A549 (cell line): ENCODE data around the gene MRFAP1. TPM values are rescaled to one million over a fixed set of nuclear protein-coding genes. Genes with fewer than 3 reads are reported as not detected.

ENCODE experiments used
- ATAC-seq, 2 experiments: fragments of 200-7000 bp in 1 of 2; fragments of >200 bp in 1 of 2; cut with Nextera tagmentation in 1 of 2; cut with Tn5 transposase in 1 of 2; 3 replicates each; pipeline versions ENCODE4 v1.8.0 to v1.9.1; 2018 to 2020; ENCODE audit warnings: mild to moderate bottlenecking in 1 of 2, moderate library complexity in 1 of 2
- CTCF ChIA-PET: fragments of 300-600 bp; sonication (Branson Sonifier 250); formaldehyde crosslinking; extraction: SDS; loops from one replicate; lab custom pipeline; 2021; ENCODE audit warnings: antibody characterized with exemption, inconsistent platforms; lab: Yijun Ruan, JAX
- POLR2A ChIA-PET: fragments of 350-600 bp; formaldehyde crosslinking; extraction: SDS; loops from one replicate; lab custom pipeline; 2021; ENCODE audit warnings: antibody characterized with exemption, inconsistent platforms; lab: Yijun Ruan, JAX
- DNase-seq, 2 experiments: peaks; one replicate each; pipeline versions ENCODE4 v3.0.0 to v3.0.0-alpha.2; 2011 to 2016; ENCODE audit warnings: low read depth in 1 of 2, low spot score in 1 of 2
- FAIRE-seq: peaks from 2 replicates; lab custom pipeline; 2011; peaks lifted over from hg19 to GRCh38; lab: Jason Lieb, UNC
- H3K27ac ChIP-seq, 2 experiments: fragments of >200 bp; sonication (Bioruptor Twin); formaldehyde crosslinking; 3 replicates each; pipeline ENCODE4 v1.5.1; 2016 to 2017
- H3K4me1 ChIP-seq: fragments of >200 bp; sonication (Bioruptor Twin); formaldehyde crosslinking; 3 replicates; pipeline ENCODE4 v1.6.1; 2016
- H3K4me2 ChIP-seq: fragments of >200 bp; sonication (Bioruptor Twin); formaldehyde crosslinking; 3 replicates; pipeline ENCODE4 v1.6.1; 2016
- H3K4me3 ChIP-seq: fragments of >200 bp; sonication (Bioruptor Twin); formaldehyde crosslinking; 3 replicates; pipeline ENCODE4 v1.5.1; 2016
- H3K9me3 ChIP-seq: fragments of >200 bp; sonication (Bioruptor Twin); formaldehyde crosslinking; 3 replicates; pipeline ENCODE4 v1.6.1; 2016
- EHF ChIP-seq: fragments of 250-450 bp; sonication (Bioruptor Pico); IDR thresholded peaks from 2 replicates; pipeline ENCODE4 v1.5.0; 2020; ENCODE audit warnings: mild to moderate bottlenecking
- EHMT2 ChIP-seq: fragments of 200-600 bp; sonication (generic); IDR thresholded peaks from 2 replicates; pipeline ENCODE4 v1.6.1; 2016; ENCODE audit warnings: antibody characterized with exemption, low read depth, mild to moderate bottlenecking, moderate library complexity
- HDAC2 ChIP-seq: fragments of 200-600 bp; sonication (generic); IDR thresholded peaks from 2 replicates; pipeline ENCODE4 v1.6.1; 2016
- MYC ChIP-seq: IDR thresholded peaks from 2 replicates; pipeline ENCODE4 v1.6.1; 2012; ENCODE audit warnings: mild to moderate bottlenecking, inconsistent platforms, low read length, improper control_type of control experiment, borderline replicate concordance
- NR3C1 ChIP-seq: fragments of >200 bp; sonication (Bioruptor Twin); formaldehyde crosslinking; IDR thresholded peaks from 3 replicates; pipeline ENCODE4 v1.6.1; 2017
- PHF8 ChIP-seq: fragments of 200-600 bp; sonication (generic); IDR thresholded peaks from 2 replicates; pipeline ENCODE4 v1.6.1; 2016; ENCODE audit warnings: low read depth, mild to moderate bottlenecking, antibody characterized with exemption, moderate library complexity, borderline replicate concordance
- RAD21 ChIP-seq, 2 experiments: fragments of >200 bp in 1 of 2; sonication (Bioruptor Twin) in 1 of 2; formaldehyde crosslinking in 1 of 2; IDR thresholded peaks in 1 of 2; conservative IDR thresholded peaks in 1 of 2; 2 replicates in 1 of 2; 3 replicates in 1 of 2; pipeline ENCODE4 v1.6.1; 2012 to 2018; ENCODE audit warnings: inconsistent platforms in 1 of 2
- RFX5 ChIP-seq: fragments of 450-650 bp; IDR thresholded peaks from 2 replicates; pipeline ENCODE4 v1.7.1; 2014; ENCODE audit warnings: antibody characterized with exemption, mild to moderate bottlenecking, moderate library complexity
- SMC3 ChIP-seq: fragments of >200 bp; sonication (Bioruptor Twin); formaldehyde crosslinking; IDR thresholded peaks from 3 replicates; pipeline ENCODE4 v1.6.1; 2018; ENCODE audit warnings: inconsistent platforms
- ZNF302 ChIP-seq: fragments of 250-450 bp; sonication (Bioruptor Pico); IDR thresholded peaks from 2 replicates; pipeline ENCODE4 v1.9.0; 2021; ENCODE audit warnings: inconsistent platforms, mild to moderate bottlenecking, moderate library complexity
- WGBS: methylation state at CpG from one replicate; pipeline ENCODE4 v1.1.6; 2017; ENCODE audit errors: missing lambda C conversion rate; 5-methylcytosine and 5-hydroxymethylcytosine counted together
- polyA plus RNA-seq, 4 experiments: library from polyadenylated mRNA; depleted of rRNA in 3 of 4; stranded (reverse); fragments of >200 nt; fragmentation: RNase III in 1 of 4; extraction: RNeasy Plus Mini Kit Qiagen cat#74134 plus additional on column Dnase treatment in 1 of 4; gene quantifications; 2 replicates in 3 of 4; 3 replicates in 1 of 4; pipeline ENCODE4 v1.2.3, GENCODE V29; 2011 to 2017
- TF ChIP-seq, protein P1 (sequence below): fragments of >200 bp; sonication (Bioruptor Twin); formaldehyde crosslinking; IDR thresholded peaks from 3 replicates; pipeline ENCODE4 v1.5.1; 2016
- TF ChIP-seq, protein P2 (sequence below): fragments of >200 bp; sonication (Bioruptor Twin); formaldehyde crosslinking; IDR thresholded peaks from 2 replicates; pipeline ENCODE4 v1.6.1; 2016
- TF ChIP-seq, protein P3 (sequence below): fragments of 450-650 bp; IDR thresholded peaks from 2 replicates; pipeline ENCODE4 v1.6.1; 2014; ENCODE audit warnings: antibody characterized with exemption

MRFAP1 gene
- polyA plus RNA-seq, 2 of the 4 experiments (the other 2 are of a cell fraction): 272 to 304 TPM

DNA sequence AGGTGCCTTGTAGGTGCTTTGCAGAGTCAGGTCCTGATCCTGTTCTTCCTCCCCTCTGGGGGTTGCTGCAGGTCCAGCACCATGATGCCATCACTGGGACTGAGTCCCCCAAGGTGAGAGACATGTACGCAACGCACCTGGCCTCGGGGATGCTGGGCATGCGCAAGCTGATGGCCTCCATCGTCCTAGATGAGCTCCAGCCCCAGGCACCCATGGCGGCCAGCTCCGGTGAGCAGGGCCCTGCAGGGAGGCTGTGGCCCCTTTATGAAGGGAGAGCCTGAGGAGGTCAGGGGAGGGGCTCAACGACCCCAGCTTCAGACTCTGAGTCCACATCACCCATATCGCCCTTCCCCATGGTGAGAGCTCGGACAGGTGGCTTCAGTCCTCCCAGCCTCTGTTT, 42.4 kb upstream of the MRFAP1 start:
- WGBS: 66% methylated on average over 3 of the region's 10 CpGs
- DNase-seq (no peak), ATAC-seq (no peak), FAIRE-seq (no peak)
- Histone ChIP-seq H3K27ac (no peak overlapping the region), H3K4me3 (no peak overlapping the region), H3K4me1 (no peaks in the 10 kb centered on the region), H3K9me3 (no peaks in the 10 kb centered on the region), H3K4me2 (no peak overlapping the region)
- TF ChIP-seq, protein P1, sequence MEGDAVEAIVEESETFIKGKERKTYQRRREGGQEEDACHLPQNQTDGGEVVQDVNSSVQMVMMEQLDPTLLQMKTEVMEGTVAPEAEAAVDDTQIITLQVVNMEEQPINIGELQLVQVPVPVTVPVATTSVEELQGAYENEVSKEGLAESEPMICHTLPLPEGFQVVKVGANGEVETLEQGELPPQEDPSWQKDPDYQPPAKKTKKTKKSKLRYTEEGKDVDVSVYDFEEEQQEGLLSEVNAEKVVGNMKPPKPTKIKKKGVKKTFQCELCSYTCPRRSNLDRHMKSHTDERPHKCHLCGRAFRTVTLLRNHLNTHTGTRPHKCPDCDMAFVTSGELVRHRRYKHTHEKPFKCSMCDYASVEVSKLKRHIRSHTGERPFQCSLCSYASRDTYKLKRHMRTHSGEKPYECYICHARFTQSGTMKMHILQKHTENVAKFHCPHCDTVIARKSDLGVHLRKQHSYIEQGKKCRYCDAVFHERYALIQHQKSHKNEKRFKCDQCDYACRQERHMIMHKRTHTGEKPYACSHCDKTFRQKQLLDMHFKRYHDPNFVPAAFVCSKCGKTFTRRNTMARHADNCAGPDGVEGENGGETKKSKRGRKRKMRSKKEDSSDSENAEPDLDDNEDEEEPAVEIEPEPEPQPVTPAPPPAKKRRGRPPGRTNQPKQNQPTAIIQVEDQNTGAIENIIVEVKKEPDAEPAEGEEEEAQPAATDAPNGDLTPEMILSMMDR: no peak
- TF ChIP-seq PHF8 (no peak), EHF (CRISPR knock-in tag) (no peak), HDAC2 (no peak)
- POLR2A ChIA-PET: no interaction called here
- CTCF ChIA-PET: interaction anchor here (0.6 to 1.3 kb wide), 2 partner anchors 9 to 31 kb away, joined by 3 to 4 read pairs; no protein-coding TSS in a partner anchor

DNA sequence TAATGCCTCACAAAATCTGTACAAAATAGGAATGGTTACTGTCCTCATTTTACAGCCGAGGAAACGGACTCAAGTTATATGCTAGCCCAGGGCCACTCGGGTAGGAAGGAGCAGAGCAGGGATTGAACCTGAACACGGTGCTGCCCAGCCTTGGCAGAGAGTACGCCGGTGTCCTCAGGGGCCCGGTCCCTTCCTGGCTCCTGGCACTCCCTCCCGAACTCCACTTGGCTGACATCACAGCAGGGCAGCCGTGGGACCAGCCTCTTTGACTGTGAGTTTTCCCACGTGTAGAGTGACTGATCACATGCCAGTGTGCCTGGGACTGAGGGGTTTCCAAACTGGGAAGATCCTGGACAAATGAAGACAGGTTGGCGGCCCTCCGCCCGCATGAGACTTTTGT, 41.8 kb upstream of the MRFAP1 start:
- Histone ChIP-seq H3K27ac (no peak overlapping the region), H3K4me2 (no peak overlapping the region), H3K4me1 (no peaks in the 10 kb centered on the region), H3K9me3 (no peaks in the 10 kb centered on the region), H3K4me3 (no peak overlapping the region)
- POLR2A ChIA-PET: no interaction called here
- no peak for DNase-seq
- TF ChIP-seq ZNF302: no peak
- TF ChIP-seq, protein P1: no peak
- no peak for TF ChIP-seq NR3C1
- TF ChIP-seq, protein P2, sequence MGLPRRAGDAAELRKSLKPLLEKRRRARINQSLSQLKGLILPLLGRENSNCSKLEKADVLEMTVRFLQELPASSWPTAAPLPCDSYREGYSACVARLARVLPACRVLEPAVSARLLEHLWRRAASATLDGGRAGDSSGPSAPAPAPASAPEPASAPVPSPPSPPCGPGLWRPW: no peak
- no peak for TF ChIP-seq MYC
- TF ChIP-seq, protein P3, sequence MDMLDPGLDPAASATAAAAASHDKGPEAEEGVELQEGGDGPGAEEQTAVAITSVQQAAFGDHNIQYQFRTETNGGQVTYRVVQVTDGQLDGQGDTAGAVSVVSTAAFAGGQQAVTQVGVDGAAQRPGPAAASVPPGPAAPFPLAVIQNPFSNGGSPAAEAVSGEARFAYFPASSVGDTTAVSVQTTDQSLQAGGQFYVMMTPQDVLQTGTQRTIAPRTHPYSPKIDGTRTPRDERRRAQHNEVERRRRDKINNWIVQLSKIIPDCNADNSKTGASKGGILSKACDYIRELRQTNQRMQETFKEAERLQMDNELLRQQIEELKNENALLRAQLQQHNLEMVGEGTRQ: no peak
- TF ChIP-seq, all 56 proteins: peak for 0
- ATAC-seq (no peak), FAIRE-seq (no peak)
- 78% methylated on average over 10 of the region's 13 CpGs for WGBS
- CTCF ChIA-PET: interaction anchor here (0.6 to 1.3 kb wide), 2 partner anchors 9 to 30 kb away, joined by 3 to 4 read pairs; no protein-coding TSS in a partner anchor

DNA sequence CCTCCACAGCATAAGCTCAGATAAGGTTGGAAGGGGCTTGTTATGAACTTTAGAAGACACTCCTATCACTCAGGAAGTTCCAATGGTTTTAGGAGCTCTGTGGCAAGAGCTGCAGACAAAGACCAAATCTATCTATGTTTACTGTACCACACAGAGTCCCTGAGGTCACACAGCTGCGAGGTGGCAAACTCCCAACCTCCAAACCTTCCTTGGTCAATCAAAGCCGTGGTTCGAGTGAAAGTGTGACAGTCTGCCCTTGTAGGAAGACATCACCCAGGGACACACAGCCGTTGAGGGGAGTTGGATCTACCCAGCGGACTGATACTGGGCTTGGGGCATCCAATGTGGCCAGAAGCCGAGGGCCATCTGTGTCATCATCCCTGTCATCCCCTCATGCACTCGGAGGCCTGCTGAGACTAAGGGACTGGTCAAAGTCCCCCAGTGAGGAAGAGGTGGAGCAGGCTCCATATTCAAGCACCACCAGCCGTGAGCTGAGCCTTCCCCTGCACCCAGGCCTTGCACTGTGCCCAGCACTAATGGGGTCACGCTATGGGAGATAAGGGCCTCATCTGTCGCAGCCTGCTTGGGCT, 38.7 kb upstream of the MRFAP1 start:
- FAIRE-seq (no peak), DNase-seq (no peak), ATAC-seq (no peak; a peak in 1 of 6 replicates)
- H3K4me2 ChIP-seq: no peak overlapping the region
- POLR2A ChIA-PET: no interaction called here
- CTCF ChIA-PET: interaction anchor here (0.6 to 1.1 kb wide), 2 partner anchors 10 to 20 kb away, joined by 3 to 4 read pairs; no protein-coding TSS in a partner anchor
- no peaks in the 10 kb centered on the region for H3K9me3 ChIP-seq
- H3K4me3 ChIP-seq: no peak overlapping the region
- TF ChIP-seq EHMT2: no peak
- no peaks in the 10 kb centered on the region for H3K4me1 ChIP-seq
- H3K27ac ChIP-seq: no peak overlapping the region
- 81% methylated on average over 6 of the region's 10 CpGs for WGBS

DNA sequence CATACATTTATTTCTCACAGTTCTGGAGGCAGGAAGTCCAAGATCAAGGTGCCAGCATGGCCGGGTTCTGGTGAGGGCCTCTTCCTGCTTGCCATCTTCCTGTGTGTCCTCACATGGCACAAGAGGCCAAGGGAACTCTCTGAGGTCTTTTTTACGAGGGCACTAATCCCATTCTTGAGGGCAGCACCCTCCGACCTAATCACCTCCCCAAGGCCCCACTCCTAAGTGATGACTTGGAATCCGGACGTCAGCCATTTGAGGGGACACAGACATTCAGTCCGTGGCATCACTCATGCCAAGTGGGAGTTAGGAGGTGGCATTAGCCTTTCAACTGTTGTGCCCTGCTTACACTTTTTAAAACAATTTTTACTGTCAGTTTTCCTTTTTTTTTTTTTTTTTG, 38.2 kb upstream of the MRFAP1 start:
- FAIRE-seq: no peak
- POLR2A ChIA-PET: no interaction called here

More for the DNA sequence above, 38.2 kb upstream of the MRFAP1 start:
- Histone ChIP-seq H3K4me3 (no peak overlapping the region), H3K27ac (no peak overlapping the region), H3K4me2 (no peak overlapping the region), H3K4me1 (no peaks in the 10 kb centered on the region), H3K9me3 (no peaks in the 10 kb centered on the region)
- ATAC-seq (no peak), DNase-seq (no peak)
- TF ChIP-seq ZNF302 (no peak), RAD21 (conservative IDR thresholded peaks at IDR 0.05 in 1 of 2, IDR thresholded peaks at IDR 0.05 in 1 of 2) (no peak), RFX5 (no peak), SMC3 (no peak)
- CTCF ChIA-PET: interaction anchor here (1.1 kb wide), 1 partner anchor 10 kb away, joined by 3 read pairs; no protein-coding TSS in a partner anchor
- WGBS: 83% methylated on average over 6 of the region's 6 CpGs
